Measurements from ENCODE around the gene FSHR.

Gene FSHR

DNA sequence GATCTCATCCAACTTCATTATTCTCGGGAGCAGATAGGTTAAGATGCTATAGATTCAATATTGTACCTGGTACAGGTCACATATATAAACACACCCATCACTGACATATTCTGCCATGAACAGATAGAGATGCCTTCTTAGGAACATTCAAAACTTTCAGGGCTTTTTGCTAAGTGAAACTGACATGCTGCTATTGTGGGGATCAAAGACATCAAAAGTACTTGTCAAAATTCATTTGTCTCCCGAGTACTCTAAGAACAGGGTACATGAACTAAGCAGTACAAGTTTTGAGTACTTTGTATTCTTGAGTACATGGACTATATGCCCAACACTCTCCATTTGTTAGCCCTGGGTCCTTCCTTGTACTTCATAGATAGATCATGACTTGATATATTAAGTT is 173.5 kb downstream of the FSHR start:
- no peak overlapping the region for H3K27ac ChIP-seq
- TF ChIP-seq, protein P1, sequence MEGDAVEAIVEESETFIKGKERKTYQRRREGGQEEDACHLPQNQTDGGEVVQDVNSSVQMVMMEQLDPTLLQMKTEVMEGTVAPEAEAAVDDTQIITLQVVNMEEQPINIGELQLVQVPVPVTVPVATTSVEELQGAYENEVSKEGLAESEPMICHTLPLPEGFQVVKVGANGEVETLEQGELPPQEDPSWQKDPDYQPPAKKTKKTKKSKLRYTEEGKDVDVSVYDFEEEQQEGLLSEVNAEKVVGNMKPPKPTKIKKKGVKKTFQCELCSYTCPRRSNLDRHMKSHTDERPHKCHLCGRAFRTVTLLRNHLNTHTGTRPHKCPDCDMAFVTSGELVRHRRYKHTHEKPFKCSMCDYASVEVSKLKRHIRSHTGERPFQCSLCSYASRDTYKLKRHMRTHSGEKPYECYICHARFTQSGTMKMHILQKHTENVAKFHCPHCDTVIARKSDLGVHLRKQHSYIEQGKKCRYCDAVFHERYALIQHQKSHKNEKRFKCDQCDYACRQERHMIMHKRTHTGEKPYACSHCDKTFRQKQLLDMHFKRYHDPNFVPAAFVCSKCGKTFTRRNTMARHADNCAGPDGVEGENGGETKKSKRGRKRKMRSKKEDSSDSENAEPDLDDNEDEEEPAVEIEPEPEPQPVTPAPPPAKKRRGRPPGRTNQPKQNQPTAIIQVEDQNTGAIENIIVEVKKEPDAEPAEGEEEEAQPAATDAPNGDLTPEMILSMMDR (conservative IDR thresholded peaks at IDR 0.05), result no peak
- no peak for TF ChIP-seq ZFX (IDR thresholded peaks at IDR 0.05)

DNA sequence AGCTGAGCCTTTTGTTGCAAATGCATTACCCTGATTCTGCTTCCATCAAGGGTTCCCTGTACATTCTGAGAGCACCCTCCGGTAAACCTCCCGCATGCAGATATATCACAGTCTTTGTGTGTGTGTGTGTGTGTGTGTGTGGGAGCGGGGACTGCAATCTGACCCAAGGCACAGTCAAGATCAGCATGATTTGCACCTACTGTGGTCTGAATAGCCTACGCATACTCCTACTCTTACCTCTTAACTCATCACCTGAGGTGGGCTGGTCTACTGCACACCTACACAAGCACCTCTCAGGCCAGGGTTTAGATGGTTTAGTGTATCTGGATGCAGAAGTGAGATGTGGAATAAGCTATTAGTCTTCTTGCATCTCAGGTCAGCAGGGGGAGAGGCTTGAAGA is 174.6 kb downstream of the FSHR start:
- H3K27ac ChIP-seq, result no peak overlapping the region
- TF ChIP-seq ZFX (IDR thresholded peaks at IDR 0.05), result no peak
- TF ChIP-seq, protein P1 (conservative IDR thresholded peaks at IDR 0.05), result no peak

DNA sequence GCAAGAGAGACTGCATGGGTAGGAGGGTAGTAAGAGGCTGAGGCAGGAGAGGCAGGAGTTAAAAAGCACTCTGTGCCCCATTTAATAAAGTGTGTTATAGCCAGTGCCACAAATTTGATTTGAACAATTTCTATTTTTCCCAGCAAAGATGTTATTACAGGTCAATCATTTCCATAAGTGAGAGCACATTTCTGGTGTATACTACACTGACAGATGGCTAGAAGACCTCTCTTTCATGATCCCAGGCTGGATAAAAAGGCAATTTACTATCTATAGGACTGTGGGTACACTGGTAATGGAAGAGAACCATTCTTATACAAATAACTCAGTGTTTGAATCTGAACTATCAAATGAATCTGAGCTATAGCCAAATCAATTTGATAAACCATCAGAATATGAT is 176.2 kb downstream of the FSHR start:
- H3K27ac ChIP-seq, result no peak overlapping the region
- TF ChIP-seq, protein P1 (conservative IDR thresholded peaks at IDR 0.05), result no peak
- no peak for TF ChIP-seq ZFX (IDR thresholded peaks at IDR 0.05)

DNA sequence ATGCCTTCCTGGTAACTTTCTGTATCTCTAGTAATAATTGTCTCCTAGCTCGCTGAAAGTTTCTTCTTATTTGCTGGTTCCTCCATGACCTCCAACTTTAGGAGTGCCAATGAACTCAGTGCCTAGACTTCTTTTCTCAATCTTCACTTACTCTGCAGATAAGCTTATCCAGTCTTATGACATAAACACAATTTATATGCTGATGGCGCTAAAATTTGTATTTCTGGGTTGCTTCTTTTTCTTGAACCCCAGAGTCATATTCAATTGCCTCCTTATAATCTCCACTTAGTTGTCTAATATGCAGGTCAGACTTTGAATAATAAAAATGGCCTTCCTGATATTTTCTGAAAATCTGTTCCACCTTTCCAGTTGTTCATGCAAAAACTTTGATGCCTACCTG is 182.5 kb downstream of the FSHR start:
- H3K27ac ChIP-seq, result no peak overlapping the region
- TF ChIP-seq ZFX (IDR thresholded peaks at IDR 0.05), result no peak
- TF ChIP-seq, protein P1 (conservative IDR thresholded peaks at IDR 0.05), result no peak

DNA sequence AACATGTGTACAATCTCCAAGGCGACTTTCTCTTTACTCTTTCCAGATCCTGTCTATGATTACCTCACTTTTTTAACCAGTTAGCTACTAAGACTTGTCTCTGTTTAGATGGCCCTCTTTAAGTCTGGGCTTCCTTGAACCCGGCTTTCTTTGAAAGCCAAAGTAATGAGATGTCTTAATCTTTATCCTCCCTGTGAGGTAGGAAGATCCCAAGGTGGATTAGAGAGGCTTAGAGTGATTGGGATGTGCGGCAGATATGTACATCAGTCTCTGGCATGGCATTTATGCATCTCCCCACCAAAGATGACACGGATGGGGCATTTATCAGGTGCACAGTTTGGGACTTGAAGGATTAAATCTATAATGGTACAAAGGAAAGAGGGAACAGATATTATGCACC is 186.3 kb downstream of the FSHR start:
- TF ChIP-seq, protein P1 (conservative IDR thresholded peaks at IDR 0.05), result no peak
- no peak for TF ChIP-seq ZFX (IDR thresholded peaks at IDR 0.05)
- H3K27ac ChIP-seq, result no peak overlapping the region

DNA sequence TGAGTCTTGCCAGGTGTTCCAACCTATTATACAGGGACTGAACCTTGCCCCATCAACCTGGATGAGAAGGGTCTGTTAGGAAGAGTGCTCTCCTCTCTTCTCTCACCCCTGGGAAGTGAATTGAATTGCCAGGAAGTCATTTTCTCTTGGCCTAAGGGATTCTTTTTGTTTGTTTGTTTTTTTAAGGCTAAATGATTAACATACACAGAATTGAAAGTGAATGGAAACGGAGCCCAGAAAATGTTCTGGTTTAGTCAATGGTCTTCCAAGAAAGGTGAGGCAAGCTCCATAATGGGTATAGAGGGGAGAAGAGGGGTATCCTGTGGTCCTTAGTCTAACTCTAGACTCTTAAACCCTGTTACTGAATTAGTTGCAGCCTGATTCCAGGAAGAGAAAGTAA is 189.1 kb downstream of the FSHR start:
- H3K27ac ChIP-seq, result no peak overlapping the region
- TF ChIP-seq, protein P1 (conservative IDR thresholded peaks at IDR 0.05), result no peak
- no peak for TF ChIP-seq ZFX (IDR thresholded peaks at IDR 0.05)

DNA sequence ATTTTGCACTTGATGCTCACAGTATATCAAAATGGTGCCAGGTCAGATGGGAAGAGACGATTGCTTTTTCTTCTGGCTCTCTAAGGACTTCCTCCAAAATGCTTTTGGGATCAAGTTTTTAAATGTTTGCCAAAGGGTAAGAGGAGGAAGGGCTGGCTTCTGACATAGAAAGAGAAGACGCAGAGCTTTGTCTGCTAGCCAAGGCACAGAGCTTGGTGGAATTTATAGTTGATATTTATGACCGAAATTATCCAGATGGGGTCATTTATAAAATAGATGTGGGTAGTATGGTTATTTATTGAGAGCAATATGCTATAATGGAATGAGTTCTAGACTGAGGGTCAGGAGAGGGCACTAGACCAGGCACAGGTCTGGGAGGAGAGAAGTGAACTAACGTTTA is 193.3 kb downstream of the FSHR start:
- no peak overlapping the region for H3K27ac ChIP-seq
- no peak for TF ChIP-seq ZFX (IDR thresholded peaks at IDR 0.05)
- TF ChIP-seq, protein P1 (conservative IDR thresholded peaks at IDR 0.05), result no peak
